ENCODE results near the gene OR10A2.
"Not testable (repeated sequence)": the region's sequence is repeated elsewhere in the genome, so short reads cannot be mapped to it uniquely, and the experiment has no call there.

Gene OR10A2, protein sequence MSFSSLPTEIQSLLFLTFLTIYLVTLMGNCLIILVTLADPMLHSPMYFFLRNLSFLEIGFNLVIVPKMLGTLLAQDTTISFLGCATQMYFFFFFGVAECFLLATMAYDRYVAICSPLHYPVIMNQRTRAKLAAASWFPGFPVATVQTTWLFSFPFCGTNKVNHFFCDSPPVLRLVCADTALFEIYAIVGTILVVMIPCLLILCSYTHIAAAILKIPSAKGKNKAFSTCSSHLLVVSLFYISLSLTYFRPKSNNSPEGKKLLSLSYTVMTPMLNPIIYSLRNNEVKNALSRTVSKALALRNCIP

GRCh38 chr11:6862961-6863360 is at the start of gene OR10A2:
TSS of gene OR10A2 (plus strand) at chr11:6863057. CDS start at chr11:6869755, 6,698 bp downstream.
- no peak for DNase-seq

GRCh38 chr11:6813656-6814055 is 49.2 kb upstream of the OR10A2 start:
- no peak for DNase-seq

GRCh38 chr11:6817694-6818093 is 45.2 kb upstream of the OR10A2 start:
- DNase-seq = no peak

DNA sequence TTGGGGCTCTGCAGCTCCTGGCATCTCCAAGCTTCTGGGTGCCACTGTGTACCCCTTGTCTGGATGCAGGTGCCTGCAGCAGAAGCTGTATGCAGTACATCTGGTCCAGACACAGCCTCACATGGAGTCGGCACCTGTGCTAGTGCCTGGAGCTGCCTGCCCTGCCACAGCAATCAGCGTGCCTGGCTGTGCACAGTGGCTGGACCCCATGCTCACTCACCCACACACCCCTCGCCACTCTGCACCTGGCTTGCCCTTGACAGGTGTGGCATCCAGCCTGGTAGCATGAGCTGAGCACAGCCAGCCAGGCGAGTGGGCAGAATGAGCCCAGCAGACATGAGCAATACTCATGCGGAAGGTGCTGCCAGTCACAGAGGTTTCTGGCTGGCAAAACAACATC is 43.9 kb upstream of the OR10A2 start:
- no peak for DNase-seq

- DNase-seq = no peak
These were observed 38.6 kb upstream of the OR10A2 start for GRCh38 chr11:6824136-6824823.

- no peak for DNase-seq
These were observed 37.6 kb upstream of the OR10A2 start for GRCh38 chr11:6825231-6825744.

DNA sequence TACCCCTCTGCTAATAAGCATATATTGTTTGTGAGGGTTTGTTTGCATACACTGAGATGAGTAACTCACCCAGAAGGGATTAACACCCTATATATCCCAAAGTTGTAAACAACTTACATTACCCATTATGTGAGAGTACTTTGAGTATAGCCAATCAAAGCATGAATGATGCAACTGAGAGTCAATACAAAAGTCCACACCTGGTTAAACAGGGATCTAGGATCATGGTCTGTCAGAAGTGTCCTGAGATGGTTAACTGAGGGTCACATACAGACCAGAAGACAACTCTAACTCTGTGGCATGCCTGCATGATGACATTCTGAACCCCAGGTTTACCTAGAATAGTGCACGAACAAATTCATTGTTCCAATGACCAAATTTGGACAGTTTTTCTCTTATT is 34.8 kb upstream of the OR10A2 start:
- DNase-seq = no peak

GRCh38 chr11:6833356-6833755 is 29.5 kb upstream of the OR10A2 start:
- DNase-seq = no peak

DNA sequence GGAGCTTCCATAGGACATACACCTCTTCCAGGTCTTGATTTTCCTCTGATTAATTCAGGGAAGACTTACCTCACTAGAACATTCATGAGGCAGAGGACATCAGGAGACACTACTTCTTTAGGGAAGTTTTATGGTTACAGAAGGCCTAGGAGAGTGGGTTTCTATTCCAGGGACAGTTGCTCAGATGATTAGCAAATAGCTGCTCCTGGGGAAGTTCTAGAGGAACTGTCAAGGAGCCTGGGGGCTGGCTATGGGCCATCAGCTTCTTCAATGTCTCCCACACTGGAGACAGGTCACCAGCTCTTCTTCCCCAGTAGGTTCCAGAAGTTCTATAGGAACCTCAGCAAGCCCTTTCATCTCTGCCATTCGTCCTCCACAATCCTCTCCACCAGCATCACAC is 28.8 kb upstream of the OR10A2 start:
- DNase-seq = no peak

DNA sequence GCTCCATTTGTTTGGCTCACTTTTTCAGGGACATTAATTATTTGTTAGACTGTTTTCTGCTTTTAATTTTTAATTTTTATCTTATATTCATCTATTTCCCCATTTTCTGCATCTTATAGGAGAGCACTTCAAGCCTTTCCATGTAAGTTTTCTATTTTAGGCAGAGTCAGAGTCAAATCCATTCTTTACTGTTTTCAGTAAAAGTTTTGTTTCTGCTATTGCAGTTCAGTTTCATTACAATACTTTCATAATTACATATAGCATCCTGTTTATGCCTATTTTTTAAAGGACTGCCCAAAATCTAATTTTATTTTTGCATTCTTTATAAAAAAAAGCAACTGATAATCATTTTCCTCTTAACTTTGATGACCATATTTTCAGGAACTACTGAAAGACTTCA is 21.2 kb upstream of the OR10A2 start:
- DNase-seq = no peak

DNA sequence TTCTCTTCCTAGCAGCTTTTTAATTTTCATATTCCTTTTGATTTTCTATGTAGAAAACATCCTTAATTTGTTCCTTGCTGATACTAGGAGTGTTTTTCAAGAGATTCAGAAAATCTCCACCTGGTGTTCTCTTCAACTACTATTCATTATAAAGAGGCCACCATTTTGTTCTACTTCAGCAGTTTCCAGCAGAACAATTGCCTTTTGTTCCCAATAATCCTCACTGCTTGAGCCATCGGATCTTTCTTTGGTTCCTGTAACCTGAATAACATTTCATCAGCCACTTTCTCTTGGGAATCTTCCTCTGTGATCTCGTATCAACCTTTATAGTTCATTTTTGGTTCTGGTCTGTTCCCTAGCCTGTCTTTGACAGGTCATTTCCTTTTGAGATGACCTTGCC is 19.2 kb upstream of the OR10A2 start:
- DNase-seq = no peak

GRCh38 chr11:6844356-6844755 is 18.5 kb upstream of the OR10A2 start:
- no peak for DNase-seq

- DNase-seq = no peak
These were observed 17.5 kb upstream of the OR10A2 start, which contains the start of gene OR10A5 for GRCh38 chr11:6845383-6845782. TSS of gene OR10A5 (plus strand) at chr11:6845683. CDS start at chr11:6845683, 0 bp downstream.

GRCh38 chr11:6850526-6850925 is 12.3 kb upstream of the OR10A2 start:
- no peak for DNase-seq

DNA sequence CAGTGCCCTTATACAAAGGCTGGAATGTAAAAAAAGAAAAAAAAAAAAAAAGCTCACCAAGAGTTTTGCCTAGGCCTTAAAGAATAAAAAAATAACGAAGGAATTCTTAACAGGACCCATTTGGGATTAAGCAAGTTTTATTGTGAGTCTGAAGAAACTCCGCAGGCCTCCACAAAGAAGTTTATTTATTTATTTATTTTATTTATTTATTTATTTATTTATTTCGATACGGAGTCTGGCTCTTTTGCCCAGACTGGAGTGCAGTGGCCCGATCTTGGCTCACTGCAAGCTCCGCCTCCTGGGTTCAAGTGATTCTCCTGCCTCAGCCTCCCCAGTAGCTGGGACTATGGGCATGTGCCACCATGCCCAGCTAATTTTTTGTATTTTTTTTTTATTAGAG is 8.1 kb upstream of the OR10A2 start:
- not testable (repeated sequence) for DNase-seq

DNA sequence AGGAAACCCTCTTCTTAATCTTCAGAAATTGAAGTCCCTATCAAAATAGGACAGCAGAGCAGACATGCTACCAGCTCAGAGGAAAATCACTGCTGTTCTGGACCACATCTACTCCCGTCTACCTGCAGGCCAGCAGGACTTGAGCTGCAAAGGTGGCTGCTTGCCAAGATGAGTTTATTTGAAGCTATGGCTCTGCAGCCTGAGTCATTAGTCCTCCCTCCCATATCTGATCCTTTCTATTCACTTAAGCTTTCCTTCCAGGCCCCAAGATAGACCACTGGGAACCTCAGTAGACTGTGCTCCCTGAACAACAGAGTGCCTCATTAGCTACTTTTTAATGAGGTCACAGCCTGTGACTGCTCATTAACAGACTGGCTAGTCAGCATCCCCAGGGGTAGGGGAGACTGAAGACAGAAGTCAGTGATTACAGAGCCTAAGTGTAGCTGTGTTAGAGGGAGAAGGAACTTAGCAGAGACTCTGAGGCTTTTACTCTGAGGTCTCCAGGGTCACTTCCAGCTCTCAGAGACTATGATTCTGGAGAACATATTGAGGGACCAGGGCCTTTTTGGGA is 6.8 kb upstream of the OR10A2 start:
- DNase-seq = no peak

DNA sequence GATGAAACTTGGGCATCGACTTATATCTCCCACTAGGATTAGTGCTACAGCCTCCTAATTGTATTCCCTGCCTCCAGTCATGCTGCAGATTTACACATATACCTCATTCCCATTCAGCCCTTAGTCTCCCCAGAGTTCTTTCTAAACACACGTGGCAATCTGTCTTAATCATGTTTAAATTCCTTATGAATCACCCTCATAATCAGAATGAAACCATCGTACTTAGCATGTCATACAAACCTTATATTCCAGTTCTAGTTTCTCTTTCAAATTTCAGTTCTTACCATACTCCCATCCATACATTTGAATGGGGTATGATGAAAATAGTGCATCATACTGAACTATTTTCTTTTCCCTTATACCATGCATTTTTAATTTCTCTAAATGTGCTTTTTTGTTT is 6.0 kb upstream of the OR10A2 start:
- DNase-seq = no peak

GRCh38 chr11:6864438-6864837 is 1.6 kb downstream of the OR10A2 start:
- no peak for DNase-seq

- no peak for DNase-seq
These were observed 8.4 kb downstream of the OR10A2 start for GRCh38 chr11:6871278-6871677.

DNA sequence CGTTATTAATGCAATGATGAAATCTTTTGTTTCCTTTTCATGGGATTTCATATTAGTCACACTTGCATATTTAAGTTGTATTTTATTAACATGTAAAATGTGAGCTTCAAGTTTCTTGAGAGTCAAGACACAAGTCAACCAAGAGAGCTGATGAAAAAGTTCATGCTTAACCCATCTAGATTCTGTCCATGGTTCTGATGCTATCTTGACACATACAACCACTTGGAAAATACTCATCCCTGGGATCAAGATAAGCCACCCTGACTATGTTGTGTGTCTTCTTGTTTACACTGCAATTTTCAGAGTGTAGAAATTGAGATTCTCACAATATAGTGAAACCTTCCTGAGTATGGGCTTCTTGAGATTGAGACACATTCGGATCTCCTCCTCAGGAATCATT is 12.9 kb downstream of the OR10A2 start:
- DNase-seq = no peak

DNA sequence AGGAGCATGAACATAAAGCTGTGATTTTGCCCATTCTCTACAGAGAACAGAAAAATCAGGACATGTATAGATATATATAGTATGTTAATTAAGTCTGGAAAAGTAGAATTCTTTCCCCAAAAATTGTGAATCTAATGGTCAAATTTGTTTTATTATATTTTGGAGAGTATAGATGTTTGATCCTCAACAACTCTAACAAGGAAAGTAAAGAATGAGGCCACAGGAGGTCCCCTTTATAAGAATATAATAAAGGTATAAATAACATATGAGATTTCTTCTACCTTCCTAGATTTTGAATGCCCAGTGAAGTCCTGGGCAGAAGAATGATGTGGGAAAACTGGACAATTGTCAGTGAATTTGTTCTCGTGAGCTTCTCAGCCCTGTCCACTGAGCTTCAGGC is 13.5 kb downstream of the OR10A2 start, which contains the start of gene OR10A4:
OR10A4 (plus strand) TSS at position 301 of the 400 bp plus-strand sequence; CDS start at position 324, 23 bp downstream.
- no peak for DNase-seq

GRCh38 chr11:6876914-6877313 is 14.1 kb downstream of the OR10A2 start:
- DNase-seq = no peak

GRCh38 chr11:6882751-6883150 is 19.9 kb downstream of the OR10A2 start:
- DNase-seq = no peak

GRCh38 chr11:6887711-6888110 is 24.9 kb downstream of the OR10A2 start:
- not testable (repeated sequence) for DNase-seq
